ENCODE measurements around the gene KCNN1. TPM values are rescaled to one million over a fixed set of nuclear protein-coding genes. Genes with fewer than 3 reads are reported as not detected.

KCNN1 gene
- total RNA-seq, 4 donors from 2014 or later = not detected

DNA sequence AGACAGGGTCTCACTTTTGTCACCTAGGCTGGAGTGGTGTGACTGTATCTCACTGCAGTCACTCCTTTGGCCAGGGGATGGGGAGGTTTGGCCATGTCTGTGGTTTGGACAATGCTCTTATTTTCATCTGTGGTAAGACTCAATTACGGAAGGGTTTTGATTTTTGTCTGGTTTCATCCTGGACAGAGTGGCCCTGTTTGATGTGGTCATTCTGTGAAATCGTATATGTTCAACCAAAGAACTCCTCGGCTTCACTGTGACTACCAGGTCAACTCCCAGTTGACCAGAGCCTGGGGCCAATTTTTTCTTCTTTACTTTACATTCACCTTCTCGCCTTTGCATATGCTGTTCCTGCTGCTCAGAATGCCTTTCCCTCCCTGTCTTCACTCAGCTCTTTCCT is 40.9 kb upstream of the KCNN1 start:
- ATAC-seq (no peak), DNase-seq (no peak)
- H3K27ac ChIP-seq = no peak overlapping the region
- no peaks in the 10 kb centered on the region for H3K36me3 ChIP-seq
- intact Hi-C loops (cut with DNase I; ENCODE audit: low total_unique reads) = no loop called here
- H3K4me3 ChIP-seq = no peak overlapping the region
- no peaks in the 10 kb centered on the region for H3K9me3 ChIP-seq
- TF ChIP-seq POLR2A (IDR thresholded peaks at IDR 0.05) = no peak
- TF ChIP-seq, protein P1, sequence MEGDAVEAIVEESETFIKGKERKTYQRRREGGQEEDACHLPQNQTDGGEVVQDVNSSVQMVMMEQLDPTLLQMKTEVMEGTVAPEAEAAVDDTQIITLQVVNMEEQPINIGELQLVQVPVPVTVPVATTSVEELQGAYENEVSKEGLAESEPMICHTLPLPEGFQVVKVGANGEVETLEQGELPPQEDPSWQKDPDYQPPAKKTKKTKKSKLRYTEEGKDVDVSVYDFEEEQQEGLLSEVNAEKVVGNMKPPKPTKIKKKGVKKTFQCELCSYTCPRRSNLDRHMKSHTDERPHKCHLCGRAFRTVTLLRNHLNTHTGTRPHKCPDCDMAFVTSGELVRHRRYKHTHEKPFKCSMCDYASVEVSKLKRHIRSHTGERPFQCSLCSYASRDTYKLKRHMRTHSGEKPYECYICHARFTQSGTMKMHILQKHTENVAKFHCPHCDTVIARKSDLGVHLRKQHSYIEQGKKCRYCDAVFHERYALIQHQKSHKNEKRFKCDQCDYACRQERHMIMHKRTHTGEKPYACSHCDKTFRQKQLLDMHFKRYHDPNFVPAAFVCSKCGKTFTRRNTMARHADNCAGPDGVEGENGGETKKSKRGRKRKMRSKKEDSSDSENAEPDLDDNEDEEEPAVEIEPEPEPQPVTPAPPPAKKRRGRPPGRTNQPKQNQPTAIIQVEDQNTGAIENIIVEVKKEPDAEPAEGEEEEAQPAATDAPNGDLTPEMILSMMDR (IDR thresholded peaks at IDR 0.05 in 4 of 5, conservative IDR thresholded peaks at IDR 0.05 in 1 of 5) = no peak
- in situ Hi-C loops (cut with MboI; ENCODE audit: low sequenced_read_pairs in 4 of 4) = loop anchor here in 3 of 4 donors (5.0 to 25.0 kb wide), 3 partner anchors 71 to 136 kb away; partner anchors contain the start of gene RPL18A (in 1 of the 3)
- no peaks in the 10 kb centered on the region for H3K27me3 ChIP-seq
- H3K4me1 ChIP-seq = no peaks in the 10 kb centered on the region

DNA sequence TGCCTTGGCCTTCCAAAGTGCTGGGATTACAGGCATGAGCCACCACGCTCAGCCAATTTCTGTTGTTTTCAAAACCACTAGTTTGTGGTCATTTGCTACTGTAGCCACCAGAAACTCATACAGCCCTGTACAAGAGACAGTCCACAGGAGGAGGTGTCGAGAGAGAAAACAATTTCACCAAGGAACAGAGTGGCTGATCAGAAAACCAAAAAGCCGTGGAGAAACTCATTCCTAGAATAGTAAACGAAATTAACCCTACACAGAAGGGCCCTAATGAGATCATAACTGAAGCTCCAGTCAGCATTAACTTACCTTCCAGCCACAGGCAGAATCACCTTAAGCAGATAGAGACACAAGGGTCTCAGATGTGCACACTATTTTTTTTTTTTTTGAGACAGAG is 37.9 kb upstream of the KCNN1 start:
- intact Hi-C loops (cut with DNase I; ENCODE audit: low total_unique reads) = no loop called here
- H3K36me3 ChIP-seq = no peaks in the 10 kb centered on the region
- in situ Hi-C loops (cut with MboI; ENCODE audit: low sequenced_read_pairs in 4 of 4) = loop anchor here in 3 of 4 donors (5.0 to 25.0 kb wide), 3 partner anchors 74 to 133 kb away; partner anchors contain the start of gene RPL18A (in 1 of the 3)

DNA sequence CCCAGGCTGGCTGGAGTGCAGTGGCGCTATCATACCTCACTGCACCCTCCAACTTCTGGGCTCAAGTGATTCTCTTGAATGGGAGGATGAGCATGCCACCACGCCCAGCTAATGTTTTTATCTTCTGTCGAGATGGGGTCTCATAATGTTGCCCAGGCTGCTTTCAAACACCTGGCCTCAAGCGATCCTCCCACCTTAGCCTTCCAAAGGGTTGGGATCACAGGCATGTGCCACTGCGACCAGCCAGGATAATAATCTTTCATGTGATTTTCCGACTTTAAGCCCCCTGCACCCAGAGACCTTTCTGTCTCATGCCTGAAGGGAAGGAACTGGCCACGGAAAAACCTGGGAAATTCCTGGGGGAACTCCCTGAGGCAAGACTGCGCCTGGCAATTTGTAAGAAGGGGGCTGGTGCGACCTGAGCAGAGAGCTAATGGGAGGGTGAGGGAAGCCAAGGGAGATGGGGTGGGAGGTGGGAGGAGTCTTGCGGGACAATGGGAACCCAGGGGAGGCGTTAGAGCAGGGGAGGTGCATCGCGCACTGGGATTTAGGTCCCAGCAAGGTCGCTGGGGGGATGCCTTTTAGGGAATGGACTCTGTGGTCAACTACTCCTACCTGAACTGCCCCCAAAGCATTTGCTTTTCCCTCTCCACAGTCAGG is 35.2 kb upstream of the KCNN1 start:
- H3K4me3 ChIP-seq = peak overlapping the region; percentile 73 to 96 (median 88)
- H3K27me3 ChIP-seq = no peaks in the 10 kb centered on the region
- in situ Hi-C loops (cut with MboI; ENCODE audit: low sequenced_read_pairs in 4 of 4) = loop anchor here in 3 of 4 donors (5.0 to 25.0 kb wide), 3 partner anchors 69 to 131 kb away; no protein-coding TSS in a partner anchor
- H3K36me3 ChIP-seq = no peaks in the 10 kb centered on the region
- TF ChIP-seq POLR2A (IDR thresholded peaks at IDR 0.05) = no peak
- TF ChIP-seq, protein P1 (IDR thresholded peaks at IDR 0.05 in 4 of 5, conservative IDR thresholded peaks at IDR 0.05 in 1 of 5) = no peak
- DNase-seq = no peak
- peak overlapping the region in 1 of 4 donors; percentile 90 for H3K27ac ChIP-seq
- peaks cover 9 to 25% of the 10 kb centered on the region in 2 donors for H3K4me1 ChIP-seq
- H3K9me3 ChIP-seq = no peaks in the 10 kb centered on the region
- intact Hi-C loops (cut with DNase I; ENCODE audit: low total_unique reads) = loop anchor here (1.0 to 10.0 kb wide), 3 partner anchors 72 to 717 kb away; partner anchors contain the start of genes RPL18A and USE1
- no peak for ATAC-seq

More for the DNA sequence above, 37.9 kb upstream of the KCNN1 start:
- Histone ChIP-seq H3K4me3 (no peak overlapping the region), H3K9me3 (no peaks in the 10 kb centered on the region), H3K27ac (no peak overlapping the region), H3K4me1 (peaks cover 5 to 17% of the 10 kb centered on the region in 2 donors), H3K27me3 (no peaks in the 10 kb centered on the region)
- ATAC-seq (no peak), DNase-seq (no peak)
- TF ChIP-seq, protein P1 (IDR thresholded peaks at IDR 0.05 in 4 of 5, conservative IDR thresholded peaks at IDR 0.05 in 1 of 5) = no peak
- no peak for TF ChIP-seq POLR2A (IDR thresholded peaks at IDR 0.05)

DNA sequence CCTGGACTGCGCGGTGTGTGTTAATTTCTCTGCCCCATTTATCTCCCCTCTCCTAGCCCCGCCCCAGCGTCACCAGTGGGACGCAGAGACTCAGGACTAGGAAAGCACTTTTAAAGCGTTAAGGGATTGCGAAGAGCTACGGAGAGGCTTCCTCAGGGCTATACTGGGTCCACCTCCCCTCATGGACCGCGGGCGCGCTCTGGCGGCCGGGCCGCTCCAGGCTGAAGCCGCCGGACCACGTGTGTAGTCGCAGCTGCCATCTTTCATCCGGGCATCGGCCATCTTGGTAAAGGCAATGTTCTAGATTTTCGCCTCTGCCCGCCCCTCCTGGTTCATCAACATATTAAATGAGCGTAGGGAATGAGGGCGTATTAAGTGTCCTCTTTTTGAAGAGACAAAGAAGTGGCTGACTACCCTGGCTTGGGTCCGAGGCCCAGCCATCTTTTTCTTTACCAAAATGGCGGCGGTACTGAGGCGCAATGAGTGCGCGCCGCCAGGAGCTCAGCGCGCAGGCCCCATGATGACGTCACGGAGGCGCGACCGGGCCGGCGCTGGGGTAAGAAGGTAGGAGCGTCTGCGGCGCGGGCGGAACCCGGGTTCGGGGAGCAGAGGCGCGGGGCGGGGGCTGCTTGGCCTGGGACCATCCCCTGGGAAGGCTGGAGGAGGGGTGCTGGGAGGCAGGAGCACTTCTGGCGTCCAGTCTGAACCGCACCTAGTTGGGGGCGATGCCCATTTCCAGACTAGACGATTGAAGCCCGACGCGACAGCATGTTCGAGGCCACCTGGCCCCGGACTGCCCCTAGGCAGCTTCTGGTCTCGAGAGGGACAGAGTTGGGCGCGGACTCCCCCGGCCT is 34.2 kb upstream of the KCNN1 start, which contains the start of gene CCDC124:
CCDC124 (plus strand) TSS at position 531 of the 854 bp plus-strand sequence. CDS start 3,406 bp downstream, outside the sequence.
- H3K4me3 ChIP-seq = peak within 1 kb of the TSS; percentile 73 to 96 (median 88)
- intact Hi-C loops (cut with DNase I; ENCODE audit: low total_unique reads) = loop anchor here (1.0 to 10.0 kb wide), 3 partner anchors 73 to 718 kb away; partner anchors contain the start of genes RPL18A and USE1
- peak within 1 kb of the TSS; percentile 88 to 94 (median 90) for H3K27ac ChIP-seq
- H3K27me3 ChIP-seq = no peaks in the 10 kb centered on the region
- TF ChIP-seq, protein P1 (IDR thresholded peaks at IDR 0.05 in 4 of 5, conservative IDR thresholded peaks at IDR 0.05 in 1 of 5) = peak; percentile 86 to 89 (median 88)
- TF ChIP-seq POLR2A (IDR thresholded peaks at IDR 0.05) = peak; percentile 91 to 92
- H3K4me1 ChIP-seq = peaks cover 9 to 25% of the 10 kb centered on the region in 2 donors
- in situ Hi-C loops (cut with MboI; ENCODE audit: low sequenced_read_pairs in 4 of 4) = loop anchor here in 3 of 4 donors (5.0 to 25.0 kb wide), 3 partner anchors 70 to 130 kb away; no protein-coding TSS in a partner anchor
- DNase-seq = peak; percentile 81 to 90
- peaks cover 0 to 8% of the 10 kb centered on the region in 2 donors for H3K36me3 ChIP-seq
- ATAC-seq = peak; percentile 95 to 96
- H3K9me3 ChIP-seq = no peaks in the 10 kb centered on the region
